ENCODE data around the gene KCNK7. TPM values are rescaled to one million over a fixed set of nuclear protein-coding genes. Genes with fewer than 3 reads are reported as not detected.

The KCNK7 gene
- total and polyA plus RNA-seq, 2 donors (not counting 3 experiments of a cell fraction or from before 2014, with no cell fraction given) = 0.17 to 0.60 TPM

DNA sequence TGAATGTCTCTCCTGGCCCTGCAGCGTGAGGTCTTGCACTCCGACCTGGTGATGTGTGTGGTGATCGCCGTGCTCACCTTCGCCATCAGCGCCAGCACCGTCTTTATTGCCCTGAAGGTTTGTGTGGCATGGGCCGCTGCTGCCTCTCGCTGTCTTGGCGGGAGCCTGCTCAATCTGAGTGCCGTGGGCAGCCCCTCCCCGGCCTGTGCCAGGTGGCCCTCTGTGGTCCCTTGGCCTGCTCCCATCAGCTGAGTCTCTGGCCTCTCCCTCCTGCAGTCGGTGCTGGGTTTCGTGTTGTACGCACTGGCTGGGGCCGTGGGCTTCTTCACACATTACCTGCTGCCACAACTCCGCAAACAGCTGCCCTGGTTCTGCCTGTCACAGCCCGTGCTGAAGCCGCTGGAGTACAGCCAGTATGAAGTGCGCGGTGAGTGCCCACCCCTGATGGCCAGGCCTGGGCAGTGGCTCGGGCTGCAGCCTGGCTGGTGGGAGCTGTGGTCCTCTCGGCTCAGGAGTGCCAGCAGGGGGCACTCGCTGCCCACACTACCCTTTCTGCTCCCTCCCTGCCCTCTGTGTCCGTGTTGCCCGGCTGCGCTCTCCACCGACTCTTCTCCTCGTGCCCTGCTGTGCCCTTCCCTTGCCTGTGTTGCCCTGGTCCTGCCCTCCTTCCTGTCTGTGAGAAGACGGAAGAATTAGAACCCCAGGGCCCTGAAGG, 30.2 kb upstream of the KCNK7 start:
- Histone ChIP-seq H3K4me3 (replicated peaks in 1 of 3; ENCODE audit: insufficient read depth in 1 of 3, low read depth in 1 of 3, low read length in 3 of 3) (no peak overlapping the region), H3K27ac (ENCODE audit: insufficient read depth, low read depth, low read length) (no peak overlapping the region), H3K4me1 (ENCODE audit: control insufficient read depth, extremely low read depth, insufficient read depth, low read length) (no peaks in the 10 kb centered on the region), H3K36me3 (ENCODE audit: control insufficient read depth in 2 of 2, extremely low read depth in 1 of 2, insufficient read depth in 2 of 2, low read length in 2 of 2) (peaks cover 21 to 70% of the 10 kb centered on the region in 2 experiments), H3K79me2 (ENCODE audit: control insufficient read depth, insufficient read depth, low read length) (no peaks in the 10 kb centered on the region), H3K4me2 (ENCODE audit: insufficient read depth, low read length) (no peak overlapping the region), H3K9ac (replicated peaks; ENCODE audit: extremely low read depth, insufficient read depth, low read length) (no peak overlapping the region), H3K9me3 (replicated peaks; ENCODE audit: control insufficient read depth, insufficient read depth, low read length) (no peaks in the 10 kb centered on the region), H3K9me1 (replicated peaks; ENCODE audit: control insufficient read depth, extremely low read depth, insufficient read depth, low read length) (no peaks in the 10 kb centered on the region), H3K27me3 (ENCODE audit: control insufficient read depth in 2 of 2, insufficient read depth in 2 of 2, low read length in 2 of 2) (no peaks in the 10 kb centered on the region), H2AFZ (ENCODE audit: low read depth, low read length) (no peak overlapping the region), H4K20me1 (replicated peaks; ENCODE audit: control insufficient read depth, extremely low read depth, insufficient read depth, low read length) (no peaks in the 10 kb centered on the region)
- peak; percentile 56 for DNase-seq (ENCODE audit: low read depth, low spot score)
- dilution Hi-C loops (cut with MboI; ENCODE audit: extremely low pct_ligation_motif_present, low sequenced_read_pairs) (no loop called here), intact Hi-C loops (cut with micrococcal nuclease) (loop anchor here (1.0 to 2.0 kb wide), 3 partner anchors 81 to 193 kb away; no protein-coding TSS in a partner anchor)
- BruUV-seq (replicated peaks) = no TSS peak
- FAIRE-seq = peak; percentile 89
- ChIA-PET POLR2A (interaction anchor here (1.0 kb wide), 1 partner anchor 11 kb away, joined by 3 read pairs; the partner anchor contains the start of gene PCNX3), CTCF (interaction anchor here (0.9 to 2.8 kb wide), 23 partner anchors 9 to 363 kb away, joined by 3 to 24 read pairs (median 5); partner anchors contain the start of genes AP5B1, FAM89B, FIBP and KAT5)
- TF ChIP-seq JUN (IDR thresholded peaks at IDR 0.05; ENCODE audit: borderline replicate concordance, insufficient read depth, insufficient read length, low read depth) = no peak
- TF ChIP-seq, protein P1, sequence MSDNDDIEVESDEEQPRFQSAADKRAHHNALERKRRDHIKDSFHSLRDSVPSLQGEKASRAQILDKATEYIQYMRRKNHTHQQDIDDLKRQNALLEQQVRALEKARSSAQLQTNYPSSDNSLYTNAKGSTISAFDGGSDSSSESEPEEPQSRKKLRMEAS (IDR thresholded peaks at IDR 0.05; ENCODE audit: insufficient read depth, insufficient read length) = no peak
- TF ChIP-seq GATA2 (IDR thresholded peaks at IDR 0.05; ENCODE audit: insufficient read depth, insufficient read length, low read depth, low read length) = no peak
- TF ChIP-seq EZH2 (IDR thresholded peaks at IDR 0.05; ENCODE audit: borderline replicate concordance, low read depth, low read length, severe bottlenecking) = no peak
- TF ChIP-seq, protein P2, sequence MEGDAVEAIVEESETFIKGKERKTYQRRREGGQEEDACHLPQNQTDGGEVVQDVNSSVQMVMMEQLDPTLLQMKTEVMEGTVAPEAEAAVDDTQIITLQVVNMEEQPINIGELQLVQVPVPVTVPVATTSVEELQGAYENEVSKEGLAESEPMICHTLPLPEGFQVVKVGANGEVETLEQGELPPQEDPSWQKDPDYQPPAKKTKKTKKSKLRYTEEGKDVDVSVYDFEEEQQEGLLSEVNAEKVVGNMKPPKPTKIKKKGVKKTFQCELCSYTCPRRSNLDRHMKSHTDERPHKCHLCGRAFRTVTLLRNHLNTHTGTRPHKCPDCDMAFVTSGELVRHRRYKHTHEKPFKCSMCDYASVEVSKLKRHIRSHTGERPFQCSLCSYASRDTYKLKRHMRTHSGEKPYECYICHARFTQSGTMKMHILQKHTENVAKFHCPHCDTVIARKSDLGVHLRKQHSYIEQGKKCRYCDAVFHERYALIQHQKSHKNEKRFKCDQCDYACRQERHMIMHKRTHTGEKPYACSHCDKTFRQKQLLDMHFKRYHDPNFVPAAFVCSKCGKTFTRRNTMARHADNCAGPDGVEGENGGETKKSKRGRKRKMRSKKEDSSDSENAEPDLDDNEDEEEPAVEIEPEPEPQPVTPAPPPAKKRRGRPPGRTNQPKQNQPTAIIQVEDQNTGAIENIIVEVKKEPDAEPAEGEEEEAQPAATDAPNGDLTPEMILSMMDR (IDR thresholded peaks at IDR 0.05; ENCODE audit: extremely low read depth in 1 of 2, insufficient read depth in 1 of 2, low read depth in 1 of 2, low read length in 2 of 2) = peak; percentile 81 to 91
- no peak for TF ChIP-seq MYC (IDR thresholded peaks at IDR 0.05; ENCODE audit: low read depth, low read length)
- TF ChIP-seq POLR2AphosphoS5 (IDR thresholded peaks at IDR 0.05; ENCODE audit: insufficient read depth, low read depth, low read length) = no peak
- TF ChIP-seq FOS (IDR thresholded peaks at IDR 0.05; ENCODE audit: borderline replicate concordance, insufficient read depth, low read length) = no peak
- TF ChIP-seq POLR2A (IDR thresholded peaks at IDR 0.05; ENCODE audit: low read depth, low read length) = no peak

All from endothelial cell of umbilical vein (primary cell).